Chondrocyte (in vitro differentiated cells): ENCODE data around the gene ACSL5. TPM values are rescaled to one million over a fixed set of nuclear protein-coding genes. Genes with fewer than 3 reads are reported as not detected.
A peak's percentile ranks its signal among the peaks of the same experiment; 100 is the strongest.

Source experiments
- DNase-seq: peaks from one replicate; pipeline ENCODE4 v3.0.0; 2021; ENCODE audit warnings: mixed read lengths, low spot score
- H3K27ac Mint-ChIP-seq: one replicate; pipeline ENCODE4 v1.8.0; 2021; ENCODE audit warnings: mild to moderate bottlenecking, moderate library complexity, mixed read lengths; ENCODE audit not compliant: unreplicated experiment
- H3K27me3 Mint-ChIP-seq: 2 replicates; pipeline ENCODE4 v1.8.0; 2021; ENCODE audit warnings: low read depth, mixed read lengths
- H3K36me3 Mint-ChIP-seq: 2 replicates; pipeline ENCODE4 v1.8.0; 2021; ENCODE audit warnings: low read depth, mixed read lengths
- H3K4me1 Mint-ChIP-seq: 2 replicates; pipeline ENCODE4 v1.8.0; 2021; ENCODE audit warnings: low read depth, mild to moderate bottlenecking, mixed read lengths
- H3K4me3 Mint-ChIP-seq: one replicate; pipeline ENCODE4 v1.8.0; 2021; ENCODE audit warnings: mild to moderate bottlenecking, moderate library complexity, mixed read lengths; ENCODE audit not compliant: unreplicated experiment
- H3K9me3 Mint-ChIP-seq: 2 replicates; pipeline ENCODE4 v1.8.0; 2021; ENCODE audit warnings: low read depth, mixed read lengths
- CTCF ChIP-seq: fragments of 200-600 bp; sonication (generic); IDR thresholded peaks from 2 replicates; pipeline ENCODE4 v1.5.0; 2021; ENCODE audit warnings: antibody characterized with exemption, mild to moderate bottlenecking, moderate library complexity
- total RNA-seq: library from RNA; stranded (reverse); gene quantifications from 3 replicates; pipeline ENCODE4 v1.2.1, GENCODE V29; 2021

ACSL5 gene
- total RNA-seq, 1 donor from 2014 or later = 0.27 TPM

GRCh38 chr10:112446855-112447619 lies 73.1 kb downstream of the ACSL5 start, which contains the start of the genes VTI1A and ZDHHC6:
Gene VTI1A (plus strand): TSS chr10:112447215. CDS start chr10:112447374, 159 bp downstream.
Gene ZDHHC6 (minus strand): TSS chr10:112446914. CDS start chr10:112445436, 1,478 bp downstream.
- peaks cover 4% of the 10 kb centered on the region for H3K36me3 Mint-ChIP-seq
- H3K27ac Mint-ChIP-seq = peak within 1 kb of the TSS; percentile 87
- H3K4me1 Mint-ChIP-seq = peaks cover 30% of the 10 kb centered on the region
- peak; percentile 55 for TF ChIP-seq CTCF
- no peaks in the 10 kb centered on the region for H3K9me3 Mint-ChIP-seq
- DNase-seq = no peak
- peak within 1 kb of the TSS; percentile 84 for H3K4me3 Mint-ChIP-seq
- H3K27me3 Mint-ChIP-seq = no peaks in the 10 kb centered on the region

GRCh38 chr10:112447620-112447928 lies 73.7 kb downstream of the ACSL5 start:
- no peak for TF ChIP-seq CTCF
- Mint-ChIP-seq H3K4me3 (peak overlapping the region; percentile 84), H3K27me3 (no peaks in the 10 kb centered on the region), H3K9me3 (no peaks in the 10 kb centered on the region), H3K36me3 (peaks cover 2% of the 10 kb centered on the region), H3K27ac (peak overlapping the region; percentile 87), H3K4me1 (peaks cover 30% of the 10 kb centered on the region)
- no peak for DNase-seq

- peaks cover 30% of the 10 kb centered on the region for H3K4me1 Mint-ChIP-seq
- H3K27ac Mint-ChIP-seq = peak overlapping the region; percentile 70
- peaks cover 5% of the 10 kb centered on the region for H3K9me3 Mint-ChIP-seq
- TF ChIP-seq CTCF = no peak
- H3K36me3 Mint-ChIP-seq = peaks cover 2% of the 10 kb centered on the region
- DNase-seq = no peak
- H3K27me3 Mint-ChIP-seq = no peaks in the 10 kb centered on the region
- peak overlapping the region; percentile 13 for H3K4me3 Mint-ChIP-seq
Observed at GRCh38 chr10:112448888-112449287, 75.0 kb downstream of the ACSL5 start.

- no peak for TF ChIP-seq CTCF
- peaks cover 7% of the 10 kb centered on the region for H3K9me3 Mint-ChIP-seq
- no peak overlapping the region for H3K27ac Mint-ChIP-seq
- DNase-seq = no peak
- H3K4me3 Mint-ChIP-seq = no peak overlapping the region
- peaks cover 2% of the 10 kb centered on the region for H3K36me3 Mint-ChIP-seq
- H3K27me3 Mint-ChIP-seq = no peaks in the 10 kb centered on the region
- peaks cover 3% of the 10 kb centered on the region for H3K4me1 Mint-ChIP-seq
Observed at GRCh38 chr10:112454910-112455779, 81.2 kb downstream of the ACSL5 start.

GRCh38 chr10:112456533-112456932 lies 82.6 kb downstream of the ACSL5 start:
- H3K9me3 Mint-ChIP-seq = peaks cover 7% of the 10 kb centered on the region
- no peak for TF ChIP-seq CTCF
- H3K4me1 Mint-ChIP-seq = peaks cover 8% of the 10 kb centered on the region
- DNase-seq = no peak
- H3K27me3 Mint-ChIP-seq = no peaks in the 10 kb centered on the region
- H3K36me3 Mint-ChIP-seq = no peaks in the 10 kb centered on the region
- no peak overlapping the region for H3K4me3 Mint-ChIP-seq
- H3K27ac Mint-ChIP-seq = no peak overlapping the region
